ENCODE measurements around the gene PDE6C.

PDE6C gene

GRCh38 chr10:93572606-93573005 is 39.7 kb upstream of the PDE6C start:
- TF ChIP-seq CTCF (conservative IDR thresholded peaks at IDR 0.05; ENCODE audit: control insufficient read depth, insufficient read depth, low read depth, low read length): no peak
- no peak for DNase-seq (ENCODE audit: low read depth)

GRCh38 chr10:93573051-93573909 is 39.1 kb upstream of the PDE6C start:
- no peak for TF ChIP-seq CTCF (conservative IDR thresholded peaks at IDR 0.05; ENCODE audit: control insufficient read depth, insufficient read depth, low read depth, low read length)
- no peak overlapping the region for H3K4me3 ChIP-seq (ENCODE audit: control insufficient read depth, low read depth, low read length)
- no peak for DNase-seq (ENCODE audit: low read depth)

More at GRCh38 chr10:93572606-93573005, 39.7 kb upstream of the PDE6C start:
- H3K4me3 ChIP-seq (ENCODE audit: control insufficient read depth, low read depth, low read length): no peak overlapping the region

- no peak for DNase-seq (ENCODE audit: low read depth)
- TF ChIP-seq CTCF (conservative IDR thresholded peaks at IDR 0.05; ENCODE audit: control insufficient read depth, insufficient read depth, low read depth, low read length): no peak
- H3K4me3 ChIP-seq (ENCODE audit: control insufficient read depth, low read depth, low read length): no peak overlapping the region
Measured at GRCh38 chr10:93573924-93574323, 38.4 kb upstream of the PDE6C start.

- TF ChIP-seq CTCF (conservative IDR thresholded peaks at IDR 0.05; ENCODE audit: control insufficient read depth, insufficient read depth, low read depth, low read length): no peak
- DNase-seq (ENCODE audit: low read depth): no peak
- H3K4me3 ChIP-seq (ENCODE audit: control insufficient read depth, low read depth, low read length): no peak overlapping the region
Measured at GRCh38 chr10:93576888-93577287, 35.4 kb upstream of the PDE6C start.

- TF ChIP-seq CTCF (conservative IDR thresholded peaks at IDR 0.05; ENCODE audit: control insufficient read depth, insufficient read depth, low read depth, low read length): no peak
- DNase-seq (ENCODE audit: low read depth): no peak
- no peak overlapping the region for H3K4me3 ChIP-seq (ENCODE audit: control insufficient read depth, low read depth, low read length)
Measured at GRCh38 chr10:93577565-93577964, 34.8 kb upstream of the PDE6C start.

GRCh38 chr10:93579089-93579488 is 33.2 kb upstream of the PDE6C start:
- TF ChIP-seq CTCF (conservative IDR thresholded peaks at IDR 0.05; ENCODE audit: control insufficient read depth, insufficient read depth, low read depth, low read length): no peak
- no peak overlapping the region for H3K4me3 ChIP-seq (ENCODE audit: control insufficient read depth, low read depth, low read length)
- DNase-seq (ENCODE audit: low read depth): no peak
